Epithelial cell of proximal tubule (primary cell): ENCODE results near the gene SERPINE1. TPM values are rescaled to one million over a fixed set of nuclear protein-coding genes. Genes with fewer than 3 reads are reported as not detected.

Experiments
- DNase-seq: peaks from one replicate; pipeline ENCODE4 v3.0.0-alpha.2; 2011; ENCODE audit warnings: low read depth
- H3K4me3 ChIP-seq: 2 replicates; pipeline ENCODE4 v1.5.1; 2011; ENCODE audit warnings: low read depth, mild to moderate bottlenecking, low read length
- total RNA-seq: library from RNA; depleted of rRNA; stranded (reverse); fragments of >200 nt; gene quantifications from 2 replicates; pipeline ENCODE4 v1.2.3, GENCODE V29; 2015
- TF ChIP-seq, protein P1 (sequence below): conservative IDR thresholded peaks from 2 replicates; pipeline ENCODE4 v1.5.1; 2012; ENCODE audit warnings: low read depth, mild to moderate bottlenecking, low read length

SERPINE1 gene
- total RNA-seq, 1 donor from 2014 or later: 249 TPM

DNA sequence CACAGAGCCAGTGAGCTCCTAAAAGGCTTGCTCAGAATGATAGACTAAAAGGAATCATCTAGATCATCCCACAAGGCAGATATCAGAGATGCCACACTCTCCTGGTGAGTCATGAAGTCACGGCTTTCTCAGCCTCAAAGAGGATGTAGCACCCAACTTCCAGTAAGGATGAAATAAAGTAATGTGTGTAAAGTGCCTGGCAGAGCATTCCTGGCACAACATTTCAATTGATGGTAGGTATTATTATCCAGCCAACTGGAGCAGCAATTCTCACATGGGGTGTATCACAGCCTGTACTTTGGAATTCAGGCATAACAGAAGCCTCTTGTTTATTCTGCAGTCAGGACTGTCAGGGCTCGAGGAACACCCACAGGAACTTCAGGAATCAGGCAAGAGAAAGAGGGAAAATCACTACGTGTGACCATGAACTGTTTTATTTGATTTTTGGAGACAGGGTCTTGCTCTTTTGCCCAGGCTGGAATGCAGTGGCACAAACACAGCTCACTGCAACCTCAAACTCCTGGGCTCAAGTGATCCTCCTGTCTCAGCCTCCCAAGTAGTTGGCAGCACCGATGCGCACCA, 58.4 kb downstream of the SERPINE1 start:
- TF ChIP-seq, protein P1, sequence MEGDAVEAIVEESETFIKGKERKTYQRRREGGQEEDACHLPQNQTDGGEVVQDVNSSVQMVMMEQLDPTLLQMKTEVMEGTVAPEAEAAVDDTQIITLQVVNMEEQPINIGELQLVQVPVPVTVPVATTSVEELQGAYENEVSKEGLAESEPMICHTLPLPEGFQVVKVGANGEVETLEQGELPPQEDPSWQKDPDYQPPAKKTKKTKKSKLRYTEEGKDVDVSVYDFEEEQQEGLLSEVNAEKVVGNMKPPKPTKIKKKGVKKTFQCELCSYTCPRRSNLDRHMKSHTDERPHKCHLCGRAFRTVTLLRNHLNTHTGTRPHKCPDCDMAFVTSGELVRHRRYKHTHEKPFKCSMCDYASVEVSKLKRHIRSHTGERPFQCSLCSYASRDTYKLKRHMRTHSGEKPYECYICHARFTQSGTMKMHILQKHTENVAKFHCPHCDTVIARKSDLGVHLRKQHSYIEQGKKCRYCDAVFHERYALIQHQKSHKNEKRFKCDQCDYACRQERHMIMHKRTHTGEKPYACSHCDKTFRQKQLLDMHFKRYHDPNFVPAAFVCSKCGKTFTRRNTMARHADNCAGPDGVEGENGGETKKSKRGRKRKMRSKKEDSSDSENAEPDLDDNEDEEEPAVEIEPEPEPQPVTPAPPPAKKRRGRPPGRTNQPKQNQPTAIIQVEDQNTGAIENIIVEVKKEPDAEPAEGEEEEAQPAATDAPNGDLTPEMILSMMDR: no peak
- DNase-seq: peak; percentile 92

DNA sequence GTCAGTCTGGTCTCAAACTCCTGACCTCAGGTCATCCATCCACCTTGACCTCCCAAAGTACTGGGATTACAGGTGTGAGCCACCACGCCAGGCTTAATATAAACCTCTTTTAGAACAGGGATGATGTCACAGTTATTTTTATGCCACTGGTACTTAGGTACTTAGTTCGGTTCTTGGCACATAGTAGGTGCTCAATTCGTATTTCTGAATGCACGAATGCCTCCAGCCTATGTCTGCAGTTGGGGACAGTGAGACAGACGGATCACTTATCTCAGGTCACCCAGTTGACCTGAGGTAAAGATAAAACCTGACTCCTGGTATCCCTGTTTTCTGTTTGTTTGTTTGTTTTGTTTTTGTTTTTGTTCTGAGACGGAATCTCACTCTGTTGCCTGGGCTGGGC, 59.3 kb downstream of the SERPINE1 start:
- TF ChIP-seq, protein P1: no peak
- DNase-seq: no peak
- no peak overlapping the region for H3K4me3 ChIP-seq

More for the DNA sequence above, 58.4 kb downstream of the SERPINE1 start:
- no peak overlapping the region for H3K4me3 ChIP-seq

DNA sequence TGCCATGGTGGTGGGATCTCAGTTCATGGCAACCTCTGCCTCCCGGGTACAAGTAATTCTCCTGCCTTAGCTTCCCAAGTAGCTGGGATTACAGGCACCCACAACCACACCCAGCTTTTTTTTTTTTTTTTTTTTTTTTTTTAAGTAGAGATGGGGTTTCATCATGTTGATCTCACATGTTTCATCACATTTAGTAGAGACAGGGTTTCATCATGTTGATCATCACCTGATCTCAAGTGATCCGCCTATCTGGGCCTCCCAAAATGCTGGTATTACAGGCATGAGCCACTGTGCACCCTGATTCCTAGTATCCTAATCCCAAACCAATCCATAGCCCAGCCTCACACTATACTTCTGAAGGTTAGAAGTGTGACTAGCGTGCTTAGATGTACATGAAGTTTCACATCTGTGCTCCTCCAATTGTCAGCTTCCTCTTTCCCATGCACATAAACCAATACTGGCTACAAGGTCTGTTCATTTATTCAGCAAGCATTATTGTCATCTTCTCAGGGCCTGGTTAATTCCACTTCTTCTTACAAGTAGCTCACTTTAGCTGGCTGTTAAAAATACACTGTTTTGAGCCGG, 60.0 kb downstream of the SERPINE1 start:
- H3K4me3 ChIP-seq: no peak overlapping the region
- no peak for DNase-seq
- TF ChIP-seq, protein P1: no peak

Other genes with a start within 250 kb of the SERPINE1 start
- gene UFSP1, start 237.4 kb upstream of the SERPINE1 start, total RNA-seq: 0.58 and 4.3 TPM in 2 replicates
- 0.51 and 3.3 TPM in 2 replicates for gene ACHE, start 231.2 kb upstream of the SERPINE1 start, total RNA-seq
- not detected in 2 replicates for gene MUC3A, start 177.6 kb upstream of the SERPINE1 start, total RNA-seq
- 1.7 TPM in 1 of 2 replicates, not detected in the other for gene MUC12, start 157.5 kb upstream of the SERPINE1 start, total RNA-seq
- not detected in 2 replicates for gene MUC17, start 107.0 kb upstream of the SERPINE1 start, total RNA-seq
- gene TRIM56, start 41.6 kb upstream of the SERPINE1 start, total RNA-seq: 9.2 and 9.4 TPM in 2 replicates
- 178 and 190 TPM in 2 replicates for gene AP1S1, start 27.4 kb downstream of the SERPINE1 start, total RNA-seq
- 1.4 and 20.9 TPM in 2 replicates for gene VGF, start 38.5 kb downstream of the SERPINE1 start, total RNA-seq
- 0.12 TPM in 1 of 2 replicates, not detected in the other for gene NAT16, start 53.2 kb downstream of the SERPINE1 start, total RNA-seq
- gene MOGAT3, start 73.9 kb downstream of the SERPINE1 start, total RNA-seq: not detected in 2 replicates
- 75.0 and 78.3 TPM in 2 replicates for gene PLOD3, start 90.5 kb downstream of the SERPINE1 start, total RNA-seq
- gene ZNHIT1, start 91.1 kb downstream of the SERPINE1 start, total RNA-seq: 119 and 129 TPM in 2 replicates
- 1.9 and 3.3 TPM in 2 replicates for gene CLDN15, start 110.7 kb downstream of the SERPINE1 start, total RNA-seq
- 189 and 215 TPM in 2 replicates for gene FIS1, start 118.0 kb downstream of the SERPINE1 start, total RNA-seq
- gene IFT22, start 194.7 kb downstream of the SERPINE1 start, total RNA-seq: 36.6 and 45.3 TPM in 2 replicates
- gene COL26A1, start 235.8 kb downstream of the SERPINE1 start, total RNA-seq: not detected in 2 replicates